ENCODE measurements around the gene HM13.
"Not testable (repeated sequence)": the region's sequence is repeated elsewhere in the genome, so short reads cannot be mapped to it uniquely, and the experiment has no call there.

HM13 gene, protein sequence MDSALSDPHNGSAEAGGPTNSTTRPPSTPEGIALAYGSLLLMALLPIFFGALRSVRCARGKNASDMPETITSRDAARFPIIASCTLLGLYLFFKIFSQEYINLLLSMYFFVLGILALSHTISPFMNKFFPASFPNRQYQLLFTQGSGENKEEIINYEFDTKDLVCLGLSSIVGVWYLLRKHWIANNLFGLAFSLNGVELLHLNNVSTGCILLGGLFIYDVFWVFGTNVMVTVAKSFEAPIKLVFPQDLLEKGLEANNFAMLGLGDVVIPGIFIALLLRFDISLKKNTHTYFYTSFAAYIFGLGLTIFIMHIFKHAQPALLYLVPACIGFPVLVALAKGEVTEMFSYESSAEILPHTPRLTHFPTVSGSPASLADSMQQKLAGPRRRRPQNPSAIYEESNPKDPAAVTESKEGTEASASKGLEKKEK

DNA sequence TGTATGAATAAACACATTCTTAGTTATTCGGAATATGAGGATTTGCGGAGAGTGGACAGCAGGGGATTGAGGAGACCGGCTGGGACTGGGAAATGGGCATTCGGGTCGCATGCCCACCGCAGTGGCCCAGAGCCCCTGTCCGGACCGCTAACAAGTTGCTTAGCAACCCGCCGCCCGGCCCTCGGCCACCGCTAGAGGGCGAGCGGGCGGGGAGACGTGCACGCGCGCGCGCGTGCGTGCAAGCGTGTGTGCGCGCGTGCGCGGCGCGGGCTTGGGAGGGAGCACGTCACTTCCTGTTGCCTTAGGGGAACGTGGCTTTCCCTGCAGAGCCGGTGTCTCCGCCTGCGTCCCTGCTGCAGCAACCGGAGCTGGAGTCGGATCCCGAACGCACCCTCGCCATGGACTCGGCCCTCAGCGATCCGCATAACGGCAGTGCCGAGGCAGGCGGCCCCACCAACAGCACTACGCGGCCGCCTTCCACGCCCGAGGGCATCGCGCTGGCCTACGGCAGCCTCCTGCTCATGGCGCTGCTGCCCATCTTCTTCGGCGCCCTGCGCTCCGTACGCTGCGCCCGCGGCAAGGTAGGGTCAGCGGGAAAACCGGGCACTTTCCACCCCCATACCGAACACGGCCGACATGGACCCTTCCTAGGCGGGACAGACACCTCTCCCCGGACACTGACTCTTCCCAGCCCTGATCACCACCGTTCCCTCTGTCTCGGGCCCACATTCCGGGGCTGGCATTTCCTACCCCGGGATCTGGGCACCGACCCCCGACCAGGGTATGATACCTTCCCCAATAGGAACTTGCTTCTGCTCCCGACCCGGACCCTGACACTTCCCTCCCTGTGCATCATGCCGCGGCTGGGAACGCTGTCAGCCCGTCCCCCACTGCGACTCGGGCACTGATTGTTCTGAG, at the start of gene HM13:
TSS of gene HM13 (plus strand) at position 289 of the 918 bp plus-strand sequence. CDS start at position 399, 110 bp downstream.
- peak; percentile 96 to 100 (median 98) for DNase-seq

DNA sequence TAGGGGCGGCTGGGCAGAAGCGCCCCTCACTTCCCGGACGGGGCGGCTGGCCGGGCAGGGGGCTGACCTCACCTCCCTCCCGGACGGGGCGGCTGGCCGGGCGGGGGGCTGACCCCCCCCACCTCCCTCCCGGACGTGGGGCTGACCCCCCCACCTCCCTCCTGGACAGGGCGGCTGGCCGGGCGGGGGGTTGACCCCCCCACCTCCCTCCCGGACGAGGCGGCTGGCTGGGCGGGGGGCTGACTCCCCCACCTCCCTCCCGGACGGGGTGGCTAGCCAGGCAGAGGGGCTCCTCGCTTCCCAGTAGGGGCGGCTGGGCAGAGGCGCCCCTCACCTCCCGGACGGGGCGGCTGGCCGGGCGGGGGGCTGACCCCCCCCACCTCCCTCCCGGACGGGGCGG, 43.3 kb upstream of the HM13 start:
- not testable (repeated sequence) for DNase-seq

DNA sequence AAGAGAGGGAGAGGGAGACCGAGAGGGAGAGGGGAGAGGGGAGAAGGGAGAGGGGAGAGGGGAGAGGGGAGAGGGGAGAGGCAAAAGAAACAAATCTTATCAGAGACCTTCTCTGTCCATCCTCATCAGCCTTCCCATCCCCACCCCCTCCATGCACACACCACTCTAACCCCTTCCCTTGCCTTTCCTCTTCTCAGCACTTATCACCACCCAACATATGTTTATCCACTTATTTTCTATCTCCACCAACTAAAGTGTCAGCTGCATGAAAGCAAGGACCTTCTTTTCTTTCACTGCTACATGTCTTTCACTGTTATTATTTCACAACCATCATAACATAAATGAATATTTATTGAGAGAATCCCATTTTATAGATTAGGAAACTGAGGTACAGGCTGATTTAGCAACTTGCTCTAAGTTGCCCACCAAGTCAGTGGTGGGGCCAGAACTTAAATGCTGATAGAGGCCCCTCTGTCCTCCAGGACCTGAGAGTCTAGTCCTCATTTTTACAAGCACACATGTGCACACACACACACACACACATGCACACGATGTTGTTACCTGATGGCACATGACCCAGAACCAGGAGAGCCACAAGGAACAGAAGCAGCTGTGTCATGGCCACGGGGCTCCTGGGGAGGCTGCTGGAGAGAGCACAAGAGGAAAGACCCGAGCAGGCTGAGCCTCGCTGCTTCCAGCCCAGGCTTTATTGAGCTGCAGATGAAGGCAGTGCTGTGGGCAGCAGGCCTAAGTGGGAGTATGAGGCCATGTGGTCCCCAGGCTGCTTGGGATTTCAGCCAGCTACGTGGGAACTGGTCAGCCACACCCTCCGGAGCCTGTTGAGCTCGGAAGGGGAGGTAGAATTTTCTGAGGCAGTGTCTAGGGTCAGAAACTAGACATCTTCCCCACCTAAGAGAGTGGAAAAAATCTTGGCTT, 41.6 kb upstream of the HM13 start:
- no peak for DNase-seq

DNA sequence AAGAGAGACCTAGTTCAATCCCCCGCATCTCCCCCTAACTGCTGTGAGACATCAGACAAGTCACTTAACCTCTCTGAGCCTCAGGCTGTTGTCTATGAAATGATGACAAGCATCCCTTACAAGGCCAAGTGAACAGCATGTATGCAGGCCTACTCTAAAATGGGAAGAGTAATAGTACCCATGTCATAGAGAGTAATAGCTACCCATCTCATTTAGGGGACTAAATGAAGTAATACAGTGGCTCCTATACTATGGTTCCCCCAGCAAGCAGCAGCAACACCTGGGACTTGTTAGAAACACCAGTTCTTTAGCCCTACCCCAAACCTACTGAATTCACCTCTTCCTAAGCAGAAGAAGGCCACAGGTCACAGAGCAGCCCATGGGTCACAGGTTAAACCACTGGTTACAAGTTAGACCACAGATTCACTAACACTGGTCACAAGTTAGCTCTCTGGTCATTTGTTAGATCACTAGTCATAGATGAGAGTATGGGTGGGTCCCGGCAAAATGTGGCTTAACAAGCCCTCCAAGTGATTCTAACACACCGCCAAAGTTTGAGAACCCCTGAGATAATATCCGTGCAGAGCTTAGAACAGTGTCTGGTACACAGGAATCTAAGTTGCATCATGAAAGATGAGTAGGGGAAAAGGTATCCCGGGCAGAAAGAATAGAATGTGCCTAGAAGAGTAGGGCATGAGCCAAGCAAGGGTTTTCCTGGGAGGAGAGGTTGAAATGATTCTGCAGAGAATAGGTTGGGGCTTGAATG, 40.7 kb upstream of the HM13 start:
- no peak for DNase-seq

DNA sequence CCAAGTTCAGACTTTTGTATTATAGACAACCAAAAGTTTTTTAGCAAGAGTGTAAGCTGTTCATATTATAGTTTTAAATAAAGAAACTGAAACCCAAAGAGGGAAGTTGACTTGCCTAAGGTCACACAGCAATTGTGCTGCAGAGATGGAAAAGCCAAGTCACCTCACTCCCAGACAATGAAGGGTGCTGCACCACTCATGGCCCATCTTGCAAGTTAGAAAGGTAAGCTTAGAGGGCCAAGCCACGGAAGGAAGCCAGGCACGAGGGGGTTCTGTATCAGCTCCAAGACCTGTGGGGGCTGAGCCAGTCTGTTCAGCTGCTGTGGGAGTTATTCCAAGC, 40.2 kb upstream of the HM13 start:
- DNase-seq, result peak; percentile 49 to 67 (median 52)

DNA sequence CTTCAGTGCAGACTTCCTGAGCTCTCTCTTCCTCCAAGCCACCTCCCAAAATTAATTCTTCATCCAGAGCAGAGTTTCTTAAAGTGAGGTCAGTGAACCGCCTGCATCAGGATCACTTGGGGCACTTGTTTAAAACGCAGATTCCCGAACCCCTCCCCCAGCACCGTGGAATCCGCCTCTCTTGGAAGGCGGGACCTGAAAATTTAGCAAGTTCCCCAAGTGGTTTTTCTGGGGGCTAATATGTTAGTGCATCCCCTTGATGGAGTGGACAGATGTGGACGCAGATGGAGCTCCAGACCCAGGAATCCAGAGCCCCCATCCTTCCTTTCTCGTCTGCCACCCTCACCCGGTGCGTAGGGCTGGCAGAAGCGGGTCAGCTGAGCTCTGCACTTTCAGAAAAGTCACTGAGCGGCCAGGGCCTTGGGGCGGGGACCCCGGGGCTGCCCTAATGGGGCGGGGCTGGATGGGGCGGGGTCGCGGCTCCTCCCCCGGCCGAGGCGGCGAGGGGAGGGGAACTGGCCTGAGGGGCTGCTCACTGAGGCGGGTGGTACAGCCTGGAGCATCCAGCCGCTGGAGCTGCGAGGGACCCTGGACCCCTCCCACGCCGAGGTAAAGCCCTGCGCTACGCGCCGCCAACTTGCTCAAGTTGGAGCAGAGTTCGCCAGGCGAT, 39.3 kb upstream of the HM13 start, which contains the start of the genes DEFB124 and REM1:
TSS of gene DEFB124 (minus strand) at position 370 of the 670 bp plus-strand sequence. CDS start 2,114 bp downstream, outside the sequence.
TSS of gene REM1 (plus strand) at position 531 of the 670 bp plus-strand sequence. CDS start 1,158 bp downstream, outside the sequence.
- peak in 1 of 3 donors; percentile 36 for DNase-seq

DNA sequence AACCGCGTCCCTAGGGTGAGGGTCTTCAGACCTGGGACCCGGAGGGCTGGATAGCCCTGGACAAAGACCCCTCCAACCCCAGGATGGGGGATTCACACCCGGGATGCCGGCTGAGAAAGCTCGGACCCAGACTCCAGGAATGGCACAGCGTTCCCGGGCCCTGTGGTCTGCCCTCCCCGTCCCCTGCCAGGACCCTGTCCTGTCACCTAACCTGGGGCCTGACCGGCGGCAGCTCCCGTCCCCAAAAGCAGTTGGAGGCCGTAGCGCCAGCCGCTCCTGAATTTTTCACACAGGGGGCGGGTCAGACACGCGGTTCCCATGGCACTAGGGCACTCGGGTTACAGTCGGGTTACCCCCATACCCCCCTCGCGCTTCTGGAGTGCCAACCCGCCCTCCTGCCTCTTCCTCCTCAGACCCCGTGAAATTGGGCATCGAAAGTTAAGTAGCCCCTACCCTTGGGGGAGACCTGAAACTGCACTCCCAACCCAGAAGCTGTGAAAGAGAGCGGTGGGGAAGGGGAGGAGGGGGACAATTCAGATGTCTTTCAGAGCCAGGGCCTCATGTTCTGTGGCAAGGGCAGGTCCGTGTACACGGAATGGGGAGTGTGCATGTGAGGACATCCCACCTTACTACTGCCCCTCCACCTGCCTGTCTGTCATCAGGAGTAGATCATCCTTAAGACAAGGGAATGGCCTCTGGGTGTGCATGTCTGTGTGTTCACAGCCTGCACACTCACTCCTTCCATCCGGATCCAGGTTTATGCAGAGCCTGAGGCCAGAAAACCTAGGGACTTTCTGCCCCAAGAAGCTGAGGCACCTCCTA, 38.6 kb upstream of the HM13 start:
- DNase-seq, result no peak

DNA sequence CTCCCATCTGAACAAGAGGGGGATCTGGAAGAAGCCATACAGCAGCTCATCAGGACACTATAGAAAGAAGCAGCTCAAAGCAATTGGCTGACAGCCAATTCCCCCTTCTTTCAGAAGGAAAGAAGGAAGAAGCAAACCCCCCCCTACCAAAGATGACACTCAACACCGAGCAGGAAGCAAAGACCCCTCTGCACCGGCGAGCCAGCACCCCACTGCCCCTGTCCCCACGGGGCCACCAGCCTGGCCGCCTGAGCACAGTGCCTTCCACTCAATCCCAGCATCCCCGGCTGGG, 38.0 kb upstream of the HM13 start:
- no peak for DNase-seq

DNA sequence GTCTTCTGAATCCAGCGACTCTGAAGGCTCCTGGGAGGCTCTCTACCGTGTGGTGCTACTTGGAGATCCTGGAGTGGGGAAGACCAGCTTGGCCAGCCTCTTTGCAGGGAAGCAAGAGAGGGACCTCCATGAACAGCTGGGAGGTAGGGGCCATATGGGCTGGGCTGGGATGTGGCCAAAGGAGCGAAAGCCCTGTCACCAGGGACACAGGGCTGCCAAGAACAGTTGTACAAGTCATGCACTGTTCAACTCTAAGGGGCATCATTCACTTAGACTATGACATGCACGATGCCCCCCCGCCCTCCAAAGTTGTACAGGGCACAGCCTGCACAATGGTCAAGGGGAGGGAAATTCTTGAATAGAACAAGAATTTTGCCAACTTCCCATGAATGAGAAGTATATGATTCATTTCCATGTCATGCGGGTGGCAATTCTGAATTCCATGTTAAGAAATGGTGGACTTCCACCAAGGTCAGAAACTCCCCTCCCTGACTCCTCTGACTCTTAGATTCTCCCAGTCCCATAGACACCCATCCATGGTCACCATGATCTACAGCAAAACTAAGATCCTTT, 37.5 kb upstream of the HM13 start:
- peak; percentile 70 to 84 (median 78) for DNase-seq

DNA sequence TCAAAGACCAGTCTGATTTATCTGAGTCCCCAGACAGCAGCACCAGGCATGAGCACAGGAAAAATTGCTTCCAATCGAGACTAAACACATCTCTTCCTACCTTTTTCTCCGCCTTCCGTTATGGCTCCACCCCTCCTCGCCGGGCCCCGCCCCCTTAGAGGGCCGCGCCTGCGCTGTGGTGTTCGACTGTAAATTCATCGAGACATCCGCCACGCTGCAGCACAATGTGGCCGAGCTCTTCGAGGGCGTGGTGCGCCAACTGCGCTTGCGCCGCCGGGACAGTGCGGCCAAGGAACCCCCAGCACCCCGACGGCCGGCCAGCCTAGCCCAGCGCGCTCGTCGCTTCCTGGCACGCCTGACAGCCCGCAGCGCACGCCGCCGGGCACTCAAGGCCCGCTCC, 30.2 kb upstream of the HM13 start:
- peak in 2 of 3 donors; percentile 28 to 41 for DNase-seq

DNA sequence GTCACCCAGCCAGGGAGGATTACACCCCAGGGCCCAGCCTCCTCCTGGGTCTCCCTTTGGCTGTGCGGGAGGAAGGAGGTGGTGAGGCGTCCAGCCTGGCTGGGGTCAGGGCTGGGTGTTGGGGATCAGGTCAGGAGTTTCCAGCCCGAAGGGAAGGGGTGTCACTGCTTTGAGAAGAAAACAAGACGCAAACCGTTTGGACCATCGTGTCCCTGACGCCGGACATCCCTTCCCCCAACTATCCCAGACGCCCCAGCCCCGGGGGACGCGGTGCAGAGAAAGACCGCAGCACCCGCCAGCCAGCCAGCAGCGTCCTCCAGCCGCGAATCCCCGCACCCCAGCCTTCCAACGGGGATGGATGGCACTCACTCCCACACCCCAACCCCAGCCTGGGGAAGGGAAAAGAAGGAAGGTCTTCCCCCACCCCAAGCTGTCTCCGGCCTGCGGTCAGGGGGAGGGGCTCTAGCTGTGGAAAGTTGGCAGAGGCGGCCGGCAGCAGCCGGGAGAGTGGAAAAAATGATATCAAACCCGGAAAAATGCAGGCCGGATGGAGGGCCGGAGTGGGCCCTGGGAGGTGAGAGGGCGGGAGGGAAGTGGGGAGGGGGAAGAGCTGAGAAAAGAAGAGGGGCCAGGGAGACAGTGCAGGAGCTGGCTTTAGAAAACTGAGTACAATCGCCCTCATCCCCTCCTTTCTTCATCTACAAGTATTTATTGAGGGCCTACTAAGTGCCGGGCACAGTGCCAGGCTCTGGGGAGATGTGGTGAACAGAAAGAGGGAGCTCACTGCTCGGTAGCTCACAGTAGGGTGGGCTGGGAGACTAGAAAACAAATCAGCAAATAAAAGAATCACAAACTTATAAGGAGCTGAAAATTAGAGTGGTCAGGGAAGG, 28.5 kb upstream of the HM13 start:
- DNase-seq, result peak; percentile 17 to 57 (median 33)

DNA sequence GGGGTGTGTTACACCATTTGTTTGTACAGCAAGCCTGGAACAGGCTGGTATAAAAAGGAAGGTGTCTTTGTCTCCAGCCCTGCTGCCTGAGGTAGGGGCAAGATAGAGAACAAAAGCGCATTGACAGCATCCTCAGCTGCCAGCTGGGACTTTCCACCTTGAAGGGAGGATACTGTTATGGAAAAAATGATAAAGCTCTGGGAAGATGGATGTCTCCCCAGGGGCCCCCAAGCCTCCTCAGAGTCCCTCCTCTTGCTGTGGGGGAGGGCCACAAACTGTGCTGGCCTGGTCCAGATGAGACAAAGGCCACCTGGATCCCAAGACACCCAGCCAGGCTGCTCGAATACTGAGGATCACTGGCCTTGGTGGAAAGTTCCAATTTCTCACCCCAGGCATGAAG, 26.1 kb upstream of the HM13 start:
- no peak for DNase-seq

DNA sequence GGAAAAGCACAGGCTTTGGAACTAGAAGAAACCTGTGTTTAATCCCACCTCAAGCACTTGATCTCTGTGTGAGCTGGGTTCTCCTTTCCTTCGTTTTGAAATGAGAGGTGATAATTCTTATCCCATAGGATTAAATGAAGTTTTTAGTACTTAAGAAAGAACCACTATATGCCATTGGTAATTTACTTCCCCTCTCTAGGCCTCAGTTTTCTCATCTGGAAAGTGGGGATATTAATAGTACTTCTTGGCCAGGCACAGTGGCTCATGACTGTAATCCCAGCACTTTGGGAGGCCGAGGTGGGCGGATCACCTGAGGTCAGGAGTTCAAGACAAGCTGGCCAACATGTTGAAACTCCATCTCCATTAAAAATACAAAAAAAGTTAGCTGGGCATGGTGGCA, 25.1 kb upstream of the HM13 start:
- DNase-seq, result no peak

DNA sequence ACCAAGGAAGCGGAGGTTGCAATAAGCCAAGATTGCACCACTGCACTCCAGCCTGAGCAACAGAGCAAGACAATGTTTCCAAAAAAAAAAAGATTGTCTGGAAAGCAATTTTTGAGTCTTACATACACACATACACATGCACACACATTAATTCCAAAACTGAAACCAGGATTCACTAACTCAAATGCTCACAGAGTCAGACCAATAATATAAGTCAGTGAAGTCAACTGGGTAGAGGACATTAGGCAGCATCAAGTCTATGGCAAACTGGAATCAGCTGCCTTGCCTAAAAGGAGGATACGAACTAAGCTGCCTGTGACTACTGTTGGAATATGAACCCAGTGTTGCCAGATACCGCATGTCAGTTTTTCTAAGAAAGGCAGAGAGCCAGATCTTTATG, 23.5 kb upstream of the HM13 start:
- no peak for DNase-seq

DNA sequence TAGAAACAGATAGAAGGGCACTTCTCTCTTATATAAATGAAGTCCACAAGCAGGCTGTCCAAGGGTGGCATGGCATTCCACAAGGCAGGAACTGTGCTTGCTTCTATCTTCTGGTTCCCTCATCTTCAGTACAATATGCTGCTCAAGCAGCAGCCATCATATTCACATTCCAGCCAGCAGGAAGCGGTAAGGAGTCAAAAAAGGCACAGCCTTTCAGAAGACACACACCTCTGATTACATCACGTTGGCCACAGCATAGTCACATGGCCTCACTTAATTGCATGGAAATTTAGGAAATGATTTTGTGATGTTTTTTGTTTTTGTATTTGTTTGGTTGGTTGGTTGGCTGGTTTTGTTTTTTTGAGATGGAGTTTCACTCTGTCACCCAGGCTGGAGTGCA, 20.1 kb upstream of the HM13 start:
- DNase-seq, result peak in 1 of 3 donors; percentile 32

DNA sequence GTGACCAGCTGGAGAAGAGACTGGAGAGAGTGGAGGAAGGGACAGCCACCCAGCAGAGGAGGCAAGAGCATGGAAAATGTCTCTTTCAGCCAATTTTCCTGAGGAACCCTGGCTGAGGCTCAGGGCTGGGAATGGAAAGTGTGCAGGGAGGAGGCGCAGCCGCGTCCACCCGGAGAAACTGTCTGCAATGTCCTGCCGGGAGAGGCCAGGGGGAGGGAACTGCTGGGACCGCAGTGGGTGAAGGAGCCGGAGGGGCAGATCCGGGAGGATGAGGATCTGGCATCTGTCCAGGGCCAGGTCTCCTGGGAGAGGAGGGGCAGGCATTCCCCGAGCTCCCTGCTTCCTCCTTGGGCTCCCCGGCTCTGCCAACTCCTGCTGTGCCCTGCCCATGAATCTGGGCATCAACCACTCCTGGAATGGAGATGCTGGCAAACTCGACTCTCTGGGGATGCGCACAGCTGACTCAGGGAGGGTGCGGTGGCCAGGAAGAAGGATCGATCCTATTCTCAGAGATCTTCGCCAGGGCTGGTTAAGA, 17.4 kb upstream of the HM13 start:
- no peak for DNase-seq

DNA sequence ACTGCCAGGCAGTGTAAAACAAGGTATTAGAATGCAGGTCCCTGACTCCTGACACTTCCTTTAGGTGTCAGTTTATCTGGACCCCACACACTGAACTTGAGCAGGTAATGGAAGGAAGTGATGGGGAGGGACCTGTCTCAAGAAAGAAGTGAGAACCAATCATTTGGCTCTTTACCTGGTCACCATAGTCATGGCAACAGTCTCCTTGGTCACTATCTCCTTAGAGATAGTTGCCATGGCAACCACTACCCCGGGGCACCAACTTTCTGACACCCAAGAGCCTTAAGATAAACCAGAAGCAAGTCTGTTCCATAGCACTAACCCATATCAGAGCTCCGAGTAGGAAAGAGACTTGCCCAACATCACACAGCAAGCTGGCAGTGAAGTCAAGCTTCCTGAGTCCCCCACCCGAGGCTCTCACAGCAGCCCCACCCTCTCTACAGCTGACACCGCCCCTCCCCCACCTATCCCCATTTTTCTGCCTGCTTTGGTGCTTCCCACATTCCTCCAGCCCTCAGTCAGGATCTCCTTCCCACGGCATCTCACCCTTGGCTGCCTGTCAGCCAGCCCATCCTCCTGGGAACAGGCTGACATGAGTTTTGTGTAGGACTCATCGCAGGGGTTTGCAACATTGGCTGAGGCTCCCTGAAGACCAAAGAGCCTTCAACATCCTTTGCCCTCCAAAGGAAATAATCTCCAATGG, 16.3 kb upstream of the HM13 start:
- no peak for DNase-seq

DNA sequence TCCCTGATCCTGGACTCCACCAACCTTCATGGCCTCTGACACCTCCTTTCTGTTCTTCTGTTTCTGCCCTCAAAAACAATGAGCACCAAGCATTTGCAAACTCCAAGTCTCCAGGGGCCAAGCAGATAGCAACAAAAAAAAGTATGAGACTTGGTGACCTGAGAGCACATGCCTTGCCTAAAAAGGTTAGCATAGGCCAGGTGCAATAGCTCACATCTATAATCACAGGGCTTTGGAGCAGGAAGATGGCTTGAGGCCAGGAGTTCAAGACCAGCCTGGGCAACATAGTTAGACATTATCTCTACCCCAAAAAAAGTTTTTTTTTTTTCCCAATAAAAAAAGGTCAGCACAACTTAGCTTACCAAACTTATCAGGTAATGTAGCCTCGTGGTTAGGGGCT, 13.7 kb upstream of the HM13 start:
- DNase-seq, result no peak

Data from suppressor macrophage treated with lipopolysaccharide for 1 hour (primary cell).